WTC11 (cell line): ENCODE data around the gene CBX7. TPM values are rescaled to one million over a fixed set of nuclear protein-coding genes. Genes with fewer than 3 reads are reported as not detected.

Experiments
- ATAC-seq: fragments of 200-7000 bp; cut with Tn5 transposase; 2 replicates; pipeline ENCODE4 v1.10.0; 2021; ENCODE audit warnings: mild to moderate bottlenecking, moderate library complexity
- CTCF ChIA-PET: fragments of 300-600 bp; sonication (Branson Sonifier 250); formaldehyde crosslinking; loops from one replicate; lab custom pipeline; 2021; ENCODE audit warnings: antibody characterized with exemption; lab: Charles Lee
- POLR2A ChIA-PET: fragments of 350-600 bp; sonication (Branson Sonifier 250); formaldehyde crosslinking; loops from one replicate; lab custom pipeline; 2021; ENCODE audit warnings: antibody characterized with exemption; lab: Charles Lee
- DNase-seq: peaks from one replicate; pipeline ENCODE4 v3.0.0; 2021; ENCODE audit warnings: low spot score
- H3K27ac Mint-ChIP-seq: 2 replicates; pipeline ENCODE4 v1.8.0; 2021; ENCODE audit warnings: mixed read lengths
- H3K27me3 Mint-ChIP-seq: 2 replicates; pipeline ENCODE4 v1.8.0; 2021; ENCODE audit warnings: low read depth, mild to moderate bottlenecking, moderate library complexity, mixed read lengths
- H3K36me3 Mint-ChIP-seq: 2 replicates; pipeline ENCODE4 v1.8.0; 2021; ENCODE audit warnings: mixed read lengths
- H3K4me1 Mint-ChIP-seq: 2 replicates; pipeline ENCODE4 v1.8.0; 2022; ENCODE audit warnings: mixed read lengths
- H3K4me3 Mint-ChIP-seq: 2 replicates; pipeline ENCODE4 v1.8.0; 2021; ENCODE audit warnings: mild to moderate bottlenecking, moderate library complexity, mixed read lengths
- H3K9me3 Mint-ChIP-seq: 2 replicates; pipeline ENCODE4 v1.8.0; 2021; ENCODE audit warnings: mixed read lengths
- CREB1 ChIP-seq: sonication (generic); formaldehyde crosslinking; IDR thresholded peaks from 2 replicates; pipeline ENCODE4 v1.8.0; 2023; ENCODE audit warnings: mild to moderate bottlenecking, missing genetic modification reagents
- CREM ChIP-seq: sonication (generic); formaldehyde crosslinking; IDR thresholded peaks from 2 replicates; pipeline ENCODE4 v1.8.1; 2022; ENCODE audit warnings: mild to moderate bottlenecking, missing genetic modification reagents, moderate library complexity
- ESRRA ChIP-seq: sonication (generic); formaldehyde crosslinking; IDR thresholded peaks from 2 replicates; pipeline ENCODE4 v1.8.1; 2022; ENCODE audit warnings: mild to moderate bottlenecking, missing genetic modification reagents, borderline replicate concordance
- ETV6 ChIP-seq: sonication (generic); formaldehyde crosslinking; IDR thresholded peaks from 2 replicates; pipeline ENCODE4 v1.8.1; 2022; ENCODE audit warnings: mild to moderate bottlenecking, missing genetic modification reagents
- FOXK1 ChIP-seq: sonication (generic); formaldehyde crosslinking; IDR thresholded peaks from 2 replicates; pipeline ENCODE4 v1.8.0; 2022; ENCODE audit warnings: mild to moderate bottlenecking, moderate library complexity, missing genetic modification reagents
- GABPB1 ChIP-seq: sonication (generic); formaldehyde crosslinking; IDR thresholded peaks from 2 replicates; pipeline ENCODE4 v1.8.1; 2023; ENCODE audit warnings: mild to moderate bottlenecking, missing genetic modification reagents
- GRHL2 ChIP-seq: fragments of 250-450 bp; sonication (Bioruptor Pico); IDR thresholded peaks from 2 replicates; pipeline ENCODE4 v1.8.0; 2022; ENCODE audit warnings: mild to moderate bottlenecking, moderate library complexity; ENCODE audit not compliant: insufficient replicate concordance, severe bottlenecking
- HMGA2 ChIP-seq: fragments of 250-450 bp; sonication (Bioruptor Pico); IDR thresholded peaks from 2 replicates; pipeline ENCODE4 v1.4.0; 2021; ENCODE audit warnings: mild to moderate bottlenecking, moderate library complexity
- HMGXB4 ChIP-seq: sonication (generic); formaldehyde crosslinking; IDR thresholded peaks from 2 replicates; pipeline ENCODE4 v1.8.1; 2023; ENCODE audit warnings: mild to moderate bottlenecking, moderate library complexity, missing genetic modification reagents
- IRF2 ChIP-seq: sonication (generic); formaldehyde crosslinking; IDR thresholded peaks from 2 replicates; pipeline ENCODE4 v1.8.0; 2022; ENCODE audit warnings: low read depth, missing genetic modification reagents, borderline replicate concordance
- PRRX2 ChIP-seq: fragments of 250-450 bp; sonication (Bioruptor Pico); IDR thresholded peaks from 2 replicates; pipeline ENCODE4 v1.8.0; 2021; ENCODE audit warnings: mild to moderate bottlenecking
- SP1 ChIP-seq: sonication (generic); formaldehyde crosslinking; conservative IDR thresholded peaks from 2 replicates; pipeline ENCODE4 v1.8.1; 2022; ENCODE audit warnings: missing genetic modification reagents
- TEAD1 ChIP-seq: sonication (generic); formaldehyde crosslinking; IDR thresholded peaks from 2 replicates; pipeline ENCODE4 v1.8.0; 2022; ENCODE audit warnings: mild to moderate bottlenecking, missing genetic modification reagents
- ZNF232 ChIP-seq: sonication (generic); formaldehyde crosslinking; IDR thresholded peaks from 2 replicates; pipeline ENCODE4 v1.8.0; 2022; ENCODE audit warnings: mild to moderate bottlenecking, missing genetic modification reagents
- ZNF317 ChIP-seq: sonication (generic); formaldehyde crosslinking; IDR thresholded peaks from 2 replicates; pipeline ENCODE4 v1.8.1; 2023; ENCODE audit warnings: low read depth, mild to moderate bottlenecking, moderate library complexity, missing genetic modification reagents, borderline replicate concordance
- ZNF396 ChIP-seq: fragments of 250-450 bp; sonication (Bioruptor Pico); IDR thresholded peaks from 2 replicates; pipeline ENCODE4 v1.8.0; 2021; ENCODE audit warnings: mild to moderate bottlenecking, moderate library complexity, borderline replicate concordance
- total RNA-seq: library from RNA; stranded (reverse); gene quantifications from 3 replicates; pipeline ENCODE4 v1.2.3, GENCODE V29; 2021
- TF ChIP-seq, protein P1 (sequence below): sonication (generic); formaldehyde crosslinking; conservative IDR thresholded peaks from 2 replicates; pipeline ENCODE4 v1.8.1; 2023; ENCODE audit warnings: mild to moderate bottlenecking, low read depth, missing genetic modification reagents, moderate library complexity
- TF ChIP-seq, protein P2 (sequence below): sonication (generic); formaldehyde crosslinking; IDR thresholded peaks from 2 replicates; pipeline ENCODE4 v1.8.1; 2023; ENCODE audit warnings: mild to moderate bottlenecking, missing genetic modification reagents
- TF ChIP-seq, protein P3 (sequence below): sonication (generic); formaldehyde crosslinking; IDR thresholded peaks from 2 replicates; pipeline ENCODE4 v1.8.1; 2023; ENCODE audit warnings: mild to moderate bottlenecking, missing genetic modification reagents
- TF ChIP-seq, protein P4 (sequence below): fragments of 250-450 bp; sonication (Bioruptor Pico); IDR thresholded peaks from 2 replicates; pipeline ENCODE4 v1.9.0; 2021; ENCODE audit warnings: mild to moderate bottlenecking, borderline replicate concordance
- TF ChIP-seq, protein P5 (sequence below): fragments of 250-450 bp; sonication (Bioruptor Pico); IDR thresholded peaks from 2 replicates; pipeline ENCODE4 v1.9.0; 2021; ENCODE audit warnings: mild to moderate bottlenecking

Gene CBX7
- total RNA-seq, 1 experiment from 2014 or later: 10.6 TPM

DNA sequence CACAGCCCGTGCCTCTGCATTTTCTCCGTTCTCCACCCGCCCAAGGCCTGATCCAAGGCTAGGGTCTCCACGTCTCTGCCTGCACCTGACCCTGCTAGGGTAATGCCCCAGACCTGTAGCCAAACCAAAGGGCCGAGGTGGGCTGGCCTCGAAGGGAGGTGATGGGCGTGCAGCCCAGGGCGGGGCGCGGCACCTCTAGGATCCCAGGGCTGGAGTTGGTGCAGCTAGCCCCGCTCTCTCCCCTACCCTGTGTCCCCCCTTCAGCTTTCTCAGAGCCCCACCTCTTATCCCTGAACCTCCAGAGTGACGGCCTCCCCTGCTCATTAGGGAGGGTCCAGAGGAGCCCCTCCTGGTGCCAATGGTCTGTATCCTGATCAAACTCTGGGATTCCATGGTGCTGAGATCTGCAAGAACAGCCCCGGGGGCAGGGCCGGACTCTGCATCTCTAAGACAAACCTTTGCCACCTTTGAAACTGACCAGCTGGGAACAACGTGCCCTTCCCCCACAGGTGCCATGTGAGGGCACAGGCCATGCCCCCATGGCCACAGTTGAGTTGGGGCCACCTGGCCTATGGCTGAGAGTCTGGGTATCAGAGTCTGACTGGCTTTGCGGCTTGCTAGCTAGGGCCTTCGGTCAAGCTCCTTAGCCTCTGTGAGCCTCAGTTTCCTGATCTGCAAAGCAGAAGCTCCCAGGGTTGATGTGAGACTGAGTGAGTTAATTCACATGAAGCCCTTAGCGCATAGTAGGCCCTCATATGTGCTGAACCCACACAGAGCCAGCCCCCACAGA lies 23.1 kb upstream of the CBX7 start (continued):
- TF ChIP-seq, protein P1, sequence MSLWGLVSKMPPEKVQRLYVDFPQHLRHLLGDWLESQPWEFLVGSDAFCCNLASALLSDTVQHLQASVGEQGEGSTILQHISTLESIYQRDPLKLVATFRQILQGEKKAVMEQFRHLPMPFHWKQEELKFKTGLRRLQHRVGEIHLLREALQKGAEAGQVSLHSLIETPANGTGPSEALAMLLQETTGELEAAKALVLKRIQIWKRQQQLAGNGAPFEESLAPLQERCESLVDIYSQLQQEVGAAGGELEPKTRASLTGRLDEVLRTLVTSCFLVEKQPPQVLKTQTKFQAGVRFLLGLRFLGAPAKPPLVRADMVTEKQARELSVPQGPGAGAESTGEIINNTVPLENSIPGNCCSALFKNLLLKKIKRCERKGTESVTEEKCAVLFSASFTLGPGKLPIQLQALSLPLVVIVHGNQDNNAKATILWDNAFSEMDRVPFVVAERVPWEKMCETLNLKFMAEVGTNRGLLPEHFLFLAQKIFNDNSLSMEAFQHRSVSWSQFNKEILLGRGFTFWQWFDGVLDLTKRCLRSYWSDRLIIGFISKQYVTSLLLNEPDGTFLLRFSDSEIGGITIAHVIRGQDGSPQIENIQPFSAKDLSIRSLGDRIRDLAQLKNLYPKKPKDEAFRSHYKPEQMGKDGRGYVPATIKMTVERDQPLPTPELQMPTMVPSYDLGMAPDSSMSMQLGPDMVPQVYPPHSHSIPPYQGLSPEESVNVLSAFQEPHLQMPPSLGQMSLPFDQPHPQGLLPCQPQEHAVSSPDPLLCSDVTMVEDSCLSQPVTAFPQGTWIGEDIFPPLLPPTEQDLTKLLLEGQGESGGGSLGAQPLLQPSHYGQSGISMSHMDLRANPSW: no peak
- TF ChIP-seq, all 79 proteins: peak for 1

- POLR2A ChIA-PET: interaction anchor here (0.9 to 6.2 kb wide), 8 partner anchors 39 to 137 kb away, joined by 3 to 45 read pairs (median 6); no protein-coding TSS in a partner anchor
- DNase-seq: peak; percentile 99
- ATAC-seq: peak; percentile 63
- no peak for TF ChIP-seq HMGXB4
- TF ChIP-seq, protein P2, sequence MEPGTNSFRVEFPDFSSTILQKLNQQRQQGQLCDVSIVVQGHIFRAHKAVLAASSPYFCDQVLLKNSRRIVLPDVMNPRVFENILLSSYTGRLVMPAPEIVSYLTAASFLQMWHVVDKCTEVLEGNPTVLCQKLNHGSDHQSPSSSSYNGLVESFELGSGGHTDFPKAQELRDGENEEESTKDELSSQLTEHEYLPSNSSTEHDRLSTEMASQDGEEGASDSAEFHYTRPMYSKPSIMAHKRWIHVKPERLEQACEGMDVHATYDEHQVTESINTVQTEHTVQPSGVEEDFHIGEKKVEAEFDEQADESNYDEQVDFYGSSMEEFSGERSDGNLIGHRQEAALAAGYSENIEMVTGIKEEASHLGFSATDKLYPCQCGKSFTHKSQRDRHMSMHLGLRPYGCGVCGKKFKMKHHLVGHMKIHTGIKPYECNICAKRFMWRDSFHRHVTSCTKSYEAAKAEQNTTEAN: 0 out of 2 replicates have a peak, but pooled peaks have one; percentile 35
- peak; percentile 99 for TF ChIP-seq TEAD1 (CRISPR knock-in tag)
- no peak; the same call in 1 of the 2 replicates for TF ChIP-seq HMGA2
- peak; percentile 71 for TF ChIP-seq SP1 (CRISPR knock-in tag)
- TF ChIP-seq ZNF232: no peak
- TF ChIP-seq ZNF396 (CRISPR knock-in tag): peak; percentile 10; the same call in 1 of the 2 replicates
- TF ChIP-seq GABPB1: peak; percentile 50; the same call in 1 of the 2 replicates
- TF ChIP-seq FOXK1 (CRISPR knock-in tag): peak; percentile 99
- TF ChIP-seq ZNF317 (CRISPR knock-in tag): no peak
- 0 out of 2 replicates have a peak, but pooled peaks have one; percentile 67 for TF ChIP-seq CREB1 (CRISPR knock-in tag)
- peak; percentile 68; the same call in 1 of the 2 replicates for TF ChIP-seq ETV6
- TF ChIP-seq GRHL2 (CRISPR knock-in tag): no peak
- TF ChIP-seq, protein P3, sequence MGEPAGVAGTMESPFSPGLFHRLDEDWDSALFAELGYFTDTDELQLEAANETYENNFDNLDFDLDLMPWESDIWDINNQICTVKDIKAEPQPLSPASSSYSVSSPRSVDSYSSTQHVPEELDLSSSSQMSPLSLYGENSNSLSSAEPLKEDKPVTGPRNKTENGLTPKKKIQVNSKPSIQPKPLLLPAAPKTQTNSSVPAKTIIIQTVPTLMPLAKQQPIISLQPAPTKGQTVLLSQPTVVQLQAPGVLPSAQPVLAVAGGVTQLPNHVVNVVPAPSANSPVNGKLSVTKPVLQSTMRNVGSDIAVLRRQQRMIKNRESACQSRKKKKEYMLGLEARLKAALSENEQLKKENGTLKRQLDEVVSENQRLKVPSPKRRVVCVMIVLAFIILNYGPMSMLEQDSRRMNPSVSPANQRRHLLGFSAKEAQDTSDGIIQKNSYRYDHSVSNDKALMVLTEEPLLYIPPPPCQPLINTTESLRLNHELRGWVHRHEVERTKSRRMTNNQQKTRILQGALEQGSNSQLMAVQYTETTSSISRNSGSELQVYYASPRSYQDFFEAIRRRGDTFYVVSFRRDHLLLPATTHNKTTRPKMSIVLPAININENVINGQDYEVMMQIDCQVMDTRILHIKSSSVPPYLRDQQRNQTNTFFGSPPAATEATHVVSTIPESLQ (CRISPR knock-in tag): no peak
- TF ChIP-seq, protein P4, sequence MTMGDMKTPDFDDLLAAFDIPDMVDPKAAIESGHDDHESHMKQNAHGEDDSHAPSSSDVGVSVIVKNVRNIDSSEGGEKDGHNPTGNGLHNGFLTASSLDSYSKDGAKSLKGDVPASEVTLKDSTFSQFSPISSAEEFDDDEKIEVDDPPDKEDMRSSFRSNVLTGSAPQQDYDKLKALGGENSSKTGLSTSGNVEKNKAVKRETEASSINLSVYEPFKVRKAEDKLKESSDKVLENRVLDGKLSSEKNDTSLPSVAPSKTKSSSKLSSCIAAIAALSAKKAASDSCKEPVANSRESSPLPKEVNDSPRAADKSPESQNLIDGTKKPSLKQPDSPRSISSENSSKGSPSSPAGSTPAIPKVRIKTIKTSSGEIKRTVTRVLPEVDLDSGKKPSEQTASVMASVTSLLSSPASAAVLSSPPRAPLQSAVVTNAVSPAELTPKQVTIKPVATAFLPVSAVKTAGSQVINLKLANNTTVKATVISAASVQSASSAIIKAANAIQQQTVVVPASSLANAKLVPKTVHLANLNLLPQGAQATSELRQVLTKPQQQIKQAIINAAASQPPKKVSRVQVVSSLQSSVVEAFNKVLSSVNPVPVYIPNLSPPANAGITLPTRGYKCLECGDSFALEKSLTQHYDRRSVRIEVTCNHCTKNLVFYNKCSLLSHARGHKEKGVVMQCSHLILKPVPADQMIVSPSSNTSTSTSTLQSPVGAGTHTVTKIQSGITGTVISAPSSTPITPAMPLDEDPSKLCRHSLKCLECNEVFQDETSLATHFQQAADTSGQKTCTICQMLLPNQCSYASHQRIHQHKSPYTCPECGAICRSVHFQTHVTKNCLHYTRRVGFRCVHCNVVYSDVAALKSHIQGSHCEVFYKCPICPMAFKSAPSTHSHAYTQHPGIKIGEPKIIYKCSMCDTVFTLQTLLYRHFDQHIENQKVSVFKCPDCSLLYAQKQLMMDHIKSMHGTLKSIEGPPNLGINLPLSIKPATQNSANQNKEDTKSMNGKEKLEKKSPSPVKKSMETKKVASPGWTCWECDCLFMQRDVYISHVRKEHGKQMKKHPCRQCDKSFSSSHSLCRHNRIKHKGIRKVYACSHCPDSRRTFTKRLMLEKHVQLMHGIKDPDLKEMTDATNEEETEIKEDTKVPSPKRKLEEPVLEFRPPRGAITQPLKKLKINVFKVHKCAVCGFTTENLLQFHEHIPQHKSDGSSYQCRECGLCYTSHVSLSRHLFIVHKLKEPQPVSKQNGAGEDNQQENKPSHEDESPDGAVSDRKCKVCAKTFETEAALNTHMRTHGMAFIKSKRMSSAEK (CRISPR knock-in tag): peak; percentile 96
- peak; percentile 89; the same call in 1 of the 2 replicates for TF ChIP-seq CREM (CRISPR knock-in tag)
- no peak for TF ChIP-seq PRRX2
- TF ChIP-seq, protein P5, sequence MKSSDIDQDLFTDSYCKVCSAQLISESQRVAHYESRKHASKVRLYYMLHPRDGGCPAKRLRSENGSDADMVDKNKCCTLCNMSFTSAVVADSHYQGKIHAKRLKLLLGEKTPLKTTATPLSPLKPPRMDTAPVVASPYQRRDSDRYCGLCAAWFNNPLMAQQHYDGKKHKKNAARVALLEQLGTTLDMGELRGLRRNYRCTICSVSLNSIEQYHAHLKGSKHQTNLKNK (CRISPR knock-in tag): no peak
- no peak for TF ChIP-seq IRF2 (CRISPR knock-in tag)
- TF ChIP-seq ESRRA (CRISPR knock-in tag): no peak
Observed at GRCh38 chr22:39174498-39175352, 22.2 kb upstream of the CBX7 start.

More at GRCh38 chr22:39174498-39175352, 22.2 kb upstream of the CBX7 start:
- Mint-ChIP-seq H3K4me1 (peaks cover 88% of the 10 kb centered on the region), H3K4me3 (no peak overlapping the region), H3K9me3 (no peaks in the 10 kb centered on the region), H3K27ac (peak overlapping the region; percentile 100), H3K27me3 (no peaks in the 10 kb centered on the region), H3K36me3 (no peaks in the 10 kb centered on the region)
- CTCF ChIA-PET: interaction anchor here (0.7 to 4.0 kb wide), 10 partner anchors 39 to 340 kb away, joined by 3 to 19 read pairs (median 3); no protein-coding TSS in a partner anchor
